ENCODE measurements around the gene B3GAT3.

- TF ChIP-seq EZH2 (IDR thresholded peaks at IDR 0.05; ENCODE audit: borderline replicate concordance, low read length) (no peak), CTCF (conservative IDR thresholded peaks at IDR 0.05 in 1 of 2, IDR thresholded peaks at IDR 0.05 in 1 of 2; ENCODE audit: extremely low read depth in 1 of 2, insufficient read depth in 1 of 2, low read depth in 1 of 2, low read length in 2 of 2) (no peak)
These were observed 45.7 kb upstream of the B3GAT3 start for GRCh38 chr11:62667460-62667859.

All from mammary epithelial cell (primary cell).